H1 (cell line): ENCODE measurements around the gene NDP. TPM values are rescaled to one million over a fixed set of nuclear protein-coding genes. Genes with fewer than 3 reads are reported as not detected.

Source experiments
- KDM4A ChIP-seq: IDR thresholded peaks from one replicate; pipeline ENCODE4 v1.7.1; 2012; ENCODE audit warnings: low read depth, mild to moderate bottlenecking, moderate library complexity, low read length, inconsistent platforms; ENCODE audit not compliant: severe bottlenecking
- RXRA ChIP-seq: IDR thresholded peaks from 2 replicates; pipeline ENCODE4 v1.6.1; 2011; ENCODE audit warnings: low read depth, mild to moderate bottlenecking, low read length, moderate library complexity; ENCODE audit not compliant: insufficient read depth
- ZNF274 ChIP-seq: IDR thresholded peaks from 2 replicates; pipeline ENCODE4 v1.7.0; 2012; ENCODE audit warnings: low read length, borderline replicate concordance; ENCODE audit errors: extremely low read depth
- polyA plus RNA-seq, 7 experiments: library from polyadenylated mRNA; depleted of rRNA in 3 of 7; stranded (reverse) in 5 of 7; unstranded in 2 of 7; fragments of >200 nt in 5 of 7; fragments of 200-250 nt in 2 of 7; gene quantifications; 1 replicate in 5 of 7; 2 replicates in 1 of 7; 4 replicates in 1 of 7; pipeline versions ENCODE4 v1.2.1 to v1.2.3, GENCODE V29; 2011 to 2013; ENCODE audit warnings: missing spikeins in 2 of 7, mixed read lengths in 2 of 7
- total RNA-seq: library from RNA; stranded (reverse); fragmentation: NEBNext Ultra II Directional; extraction: Animal tissue kit (Norgen Biotek cat#: 25700); gene quantifications from 2 replicates; pipeline ENCODE4 v1.2.1, GENCODE V29; 2021

NDP gene
- total and polyA plus RNA-seq, 2 of the 8 experiments (the other 6 are each of a cell fraction or from before 2014, with no cell fraction given) = 0.26 to 0.82 TPM

GRCh38 chrX:43958529-43958928 is 14.7 kb downstream of the NDP start (continued):
- TF ChIP-seq KDM4A = no peak
- TF ChIP-seq RXRA = no peak
- TF ChIP-seq ZNF274 = no peak
